Astrocyte of the cerebellum (primary cell): ENCODE results near the gene RYR1.

ENCODE experiments used
- DNase-seq: peaks from one replicate; pipeline ENCODE4 v3.0.0-alpha.2; 2011; ENCODE audit warnings: low read depth
- H3K4me3 ChIP-seq: 2 replicates; pipeline ENCODE4 v1.5.1; 2011; ENCODE audit warnings: mild to moderate bottlenecking, low read depth, low read length, moderate library complexity
- in situ Hi-C: cut with HindIII; loops from 2 replicates; pipeline ENCODE4 v1.10.0; 2017; ENCODE audit warnings: low sequenced_read_pairs
- TF ChIP-seq, protein P1 (sequence below): IDR thresholded peaks from 2 replicates; pipeline ENCODE4 v1.5.1; 2012; ENCODE audit warnings: low read length, low read depth, moderate library complexity, mild to moderate bottlenecking; ENCODE audit errors: missing control alignments

The RYR1 gene

DNA sequence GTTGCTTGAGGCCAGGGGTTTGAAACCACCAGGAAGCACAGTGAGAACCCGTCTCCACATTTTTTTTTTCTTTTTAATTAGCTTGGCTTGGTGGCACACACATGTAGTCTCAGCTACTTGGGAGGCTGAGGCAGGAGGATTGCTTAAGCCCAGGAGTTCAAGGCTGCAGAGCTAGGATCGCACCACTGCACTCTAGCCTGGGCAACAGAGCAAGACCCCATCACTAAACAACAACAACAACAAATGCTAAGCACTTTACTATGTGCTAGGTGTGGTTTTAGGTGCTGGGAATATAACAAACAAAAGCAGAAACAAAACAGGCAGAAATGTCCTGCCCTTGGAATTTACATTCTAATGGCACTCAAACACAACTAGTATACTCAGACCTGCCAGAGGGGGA is 51.3 kb downstream of the RYR1 start:
- DNase-seq, result no peak
- no peak overlapping the region for H3K4me3 ChIP-seq
- TF ChIP-seq, protein P1, sequence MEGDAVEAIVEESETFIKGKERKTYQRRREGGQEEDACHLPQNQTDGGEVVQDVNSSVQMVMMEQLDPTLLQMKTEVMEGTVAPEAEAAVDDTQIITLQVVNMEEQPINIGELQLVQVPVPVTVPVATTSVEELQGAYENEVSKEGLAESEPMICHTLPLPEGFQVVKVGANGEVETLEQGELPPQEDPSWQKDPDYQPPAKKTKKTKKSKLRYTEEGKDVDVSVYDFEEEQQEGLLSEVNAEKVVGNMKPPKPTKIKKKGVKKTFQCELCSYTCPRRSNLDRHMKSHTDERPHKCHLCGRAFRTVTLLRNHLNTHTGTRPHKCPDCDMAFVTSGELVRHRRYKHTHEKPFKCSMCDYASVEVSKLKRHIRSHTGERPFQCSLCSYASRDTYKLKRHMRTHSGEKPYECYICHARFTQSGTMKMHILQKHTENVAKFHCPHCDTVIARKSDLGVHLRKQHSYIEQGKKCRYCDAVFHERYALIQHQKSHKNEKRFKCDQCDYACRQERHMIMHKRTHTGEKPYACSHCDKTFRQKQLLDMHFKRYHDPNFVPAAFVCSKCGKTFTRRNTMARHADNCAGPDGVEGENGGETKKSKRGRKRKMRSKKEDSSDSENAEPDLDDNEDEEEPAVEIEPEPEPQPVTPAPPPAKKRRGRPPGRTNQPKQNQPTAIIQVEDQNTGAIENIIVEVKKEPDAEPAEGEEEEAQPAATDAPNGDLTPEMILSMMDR, result no peak
- in situ Hi-C loops, result no loop called here

DNA sequence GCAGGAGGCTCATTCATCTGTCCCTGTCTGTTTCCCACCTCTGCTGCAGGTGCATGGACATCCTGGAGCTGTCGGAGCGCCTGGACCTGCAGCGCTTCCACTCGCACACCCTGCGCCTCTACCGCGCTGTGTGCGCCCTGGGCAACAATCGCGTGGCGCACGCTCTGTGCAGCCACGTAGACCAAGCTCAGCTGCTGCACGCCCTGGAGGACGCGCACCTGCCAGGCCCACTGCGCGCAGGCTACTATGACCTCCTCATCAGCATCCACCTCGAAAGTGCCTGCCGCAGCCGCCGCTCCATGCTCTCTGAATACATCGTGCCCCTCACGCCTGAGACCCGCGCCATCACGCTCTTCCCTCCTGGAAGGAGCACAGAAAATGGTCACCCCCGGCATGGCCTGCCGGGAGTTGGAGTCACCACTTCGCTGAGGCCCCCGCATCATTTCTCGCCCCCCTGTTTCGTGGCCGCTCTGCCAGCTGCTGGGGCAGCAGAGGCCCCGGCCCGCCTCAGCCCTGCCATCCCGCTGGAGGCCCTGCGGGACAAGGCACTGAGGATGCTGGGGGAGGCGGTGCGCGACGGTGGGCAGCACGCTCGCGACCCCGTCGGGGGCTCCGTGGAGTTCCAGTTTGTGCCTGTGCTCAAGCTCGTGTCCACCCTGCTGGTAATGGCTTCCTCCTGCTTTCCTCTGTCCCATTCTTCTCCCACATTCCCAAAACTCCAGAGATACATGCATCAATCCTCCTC is 52.2 kb downstream of the RYR1 start:
- H3K4me3 ChIP-seq, result no peak overlapping the region
- TF ChIP-seq, protein P1, result no peak

DNA sequence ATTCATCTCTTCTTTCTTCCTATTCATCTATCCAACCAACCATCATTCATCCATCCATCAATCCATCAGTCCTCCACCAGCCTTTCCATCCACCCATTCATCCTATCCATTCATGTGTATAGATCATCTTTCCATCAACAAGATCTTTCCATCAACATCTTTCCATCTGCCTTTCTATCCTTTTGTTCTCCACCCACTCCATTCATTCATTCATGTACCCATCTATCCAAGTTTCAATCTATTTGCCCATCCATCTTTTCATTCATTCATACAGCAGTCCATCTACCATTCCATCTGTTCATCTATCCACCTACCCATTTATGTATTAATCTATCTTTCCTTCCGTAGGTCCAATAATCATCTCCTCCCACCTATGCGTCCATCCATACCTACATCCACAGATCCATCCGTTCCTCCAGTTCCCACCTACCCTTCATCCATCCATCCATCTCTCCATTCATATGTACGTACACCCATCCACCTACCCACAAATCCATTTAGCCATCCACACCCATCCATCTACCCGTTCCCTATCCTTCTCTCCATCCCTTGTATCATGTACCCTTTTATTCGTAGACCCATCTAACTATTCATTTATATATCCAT is 53.3 kb downstream of the RYR1 start:
- no peak for DNase-seq
- in situ Hi-C loops, result no loop called here
- TF ChIP-seq, protein P1, result no peak
- H3K4me3 ChIP-seq, result no peak overlapping the region

More for the DNA sequence above, 52.2 kb downstream of the RYR1 start:
- no peak for DNase-seq
- in situ Hi-C loops, result no loop called here

DNA sequence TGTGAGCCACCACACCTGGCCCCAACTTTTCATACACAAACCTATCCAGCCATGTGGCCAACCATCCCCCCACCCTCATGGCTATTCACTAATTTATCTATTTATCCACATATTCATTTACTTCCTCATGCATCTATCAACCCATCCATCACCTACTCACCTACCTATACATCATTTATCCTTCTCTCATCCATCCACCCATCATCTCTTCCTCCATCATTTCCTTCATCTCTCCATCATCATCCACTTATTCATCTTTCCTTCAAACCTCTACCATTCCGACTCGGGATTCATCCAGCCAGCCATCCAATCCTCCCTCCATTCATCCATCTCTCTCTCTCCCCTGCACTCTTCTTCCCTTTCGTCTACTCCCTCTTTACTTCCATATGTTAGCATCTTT is 54.6 kb downstream of the RYR1 start:
- no peak overlapping the region for H3K4me3 ChIP-seq
- DNase-seq, result no peak
- in situ Hi-C loops, result no loop called here
- TF ChIP-seq, protein P1, result no peak

- no peak for DNase-seq
- no peak overlapping the region for H3K4me3 ChIP-seq
- TF ChIP-seq, protein P1, result no peak
- in situ Hi-C loops, result no loop called here
Observed at GRCh38 chr19:38488776-38489481, 55.4 kb downstream of the RYR1 start.

DNA sequence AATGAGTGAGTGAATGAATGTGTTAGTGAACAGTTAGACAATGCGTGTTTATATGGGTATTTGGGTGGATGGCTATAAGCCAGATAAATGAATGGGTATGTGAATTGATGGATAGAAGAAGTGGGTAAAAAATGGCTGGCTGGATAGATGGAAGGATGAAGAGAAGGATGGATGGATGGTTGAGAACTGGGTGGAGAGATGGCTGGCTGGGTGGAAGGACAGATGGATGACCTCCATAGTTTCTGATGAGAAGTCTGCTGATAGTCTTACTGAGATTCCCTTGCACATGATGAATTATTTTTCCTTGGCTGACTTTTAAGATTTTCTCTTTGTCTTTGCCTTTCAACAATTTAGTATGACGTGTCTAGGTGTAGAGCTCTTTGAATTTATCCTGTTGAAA is 57.4 kb downstream of the RYR1 start:
- no peak overlapping the region for H3K4me3 ChIP-seq
- in situ Hi-C loops, result no loop called here
- no peak for DNase-seq
- TF ChIP-seq, protein P1, result no peak
